GM20431 (cell line): ENCODE results near the gene DRAM2.
"Not testable (repeated sequence)": the region's sequence is repeated elsewhere in the genome, so short reads cannot be mapped to it uniquely, and the experiment has no call there.

ENCODE experiments used
- in situ Hi-C: fragments of 300-500 bp; cut with MseI, MboI; formaldehyde crosslinking; loops from one replicate; pipeline ENCODE4 v1.15.0; 2020; ENCODE audit warnings: low sequenced_read_pairs; ENCODE audit not compliant: unreplicated experiment

Gene DRAM2

DNA sequence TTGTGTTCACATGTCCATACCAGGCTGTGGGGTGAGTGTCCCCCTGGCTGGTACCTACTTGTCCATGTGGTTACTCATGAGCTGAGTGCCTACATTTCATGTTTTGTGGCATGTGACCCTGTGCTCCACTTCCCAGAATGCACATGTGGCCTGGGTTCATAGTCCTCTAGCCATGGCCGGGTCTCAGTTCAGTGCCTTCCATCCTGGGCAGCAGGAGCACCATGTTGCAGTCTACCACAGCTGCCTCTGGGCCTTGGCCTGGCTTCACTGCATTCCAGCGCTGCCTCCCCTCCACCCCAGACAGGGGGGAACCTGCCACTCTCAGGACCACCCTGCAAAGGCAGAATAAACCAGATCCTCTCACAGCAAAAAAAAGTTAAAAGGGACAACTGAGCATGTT, 5.6 kb upstream of the DRAM2 start:
- in situ Hi-C loops = no loop called here

DNA sequence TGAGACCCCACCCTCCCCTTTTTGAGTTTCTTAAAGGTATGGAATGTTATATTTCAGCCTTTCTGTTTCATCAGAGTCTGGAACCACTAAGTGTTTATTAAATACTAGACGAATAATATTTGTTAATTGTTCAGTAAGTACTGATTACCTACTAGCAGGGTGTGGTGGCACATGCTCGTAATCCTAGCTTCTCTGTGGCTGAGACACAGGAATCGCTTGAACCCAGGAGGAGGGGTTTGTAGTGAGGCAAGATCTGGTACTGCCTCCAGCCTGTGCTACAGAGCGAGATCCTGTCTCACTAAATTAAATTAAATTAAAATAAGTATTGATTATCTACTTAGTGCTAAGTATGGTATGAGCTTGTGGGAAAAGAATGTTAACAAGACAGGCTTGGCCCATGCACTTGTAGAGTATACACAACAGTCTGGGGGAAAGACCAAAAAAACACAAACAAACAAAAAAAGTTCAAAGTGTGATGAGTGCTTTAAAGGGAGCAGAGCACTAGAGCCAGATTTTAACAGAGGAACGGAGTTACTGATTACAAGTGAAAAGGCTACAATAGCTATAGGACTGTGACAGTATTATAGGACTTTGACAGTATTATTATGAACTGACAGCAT, 2.6 kb upstream of the DRAM2 start:
- in situ Hi-C loops = no loop called here

- in situ Hi-C loops = no loop called here
These were observed 1.6 kb upstream of the DRAM2 start for GRCh38 chr1:111141245-111142220.

- in situ Hi-C loops = no loop called here
These were observed 731 bp upstream of the DRAM2 start for GRCh38 chr1:111140680-111140967.

DNA sequence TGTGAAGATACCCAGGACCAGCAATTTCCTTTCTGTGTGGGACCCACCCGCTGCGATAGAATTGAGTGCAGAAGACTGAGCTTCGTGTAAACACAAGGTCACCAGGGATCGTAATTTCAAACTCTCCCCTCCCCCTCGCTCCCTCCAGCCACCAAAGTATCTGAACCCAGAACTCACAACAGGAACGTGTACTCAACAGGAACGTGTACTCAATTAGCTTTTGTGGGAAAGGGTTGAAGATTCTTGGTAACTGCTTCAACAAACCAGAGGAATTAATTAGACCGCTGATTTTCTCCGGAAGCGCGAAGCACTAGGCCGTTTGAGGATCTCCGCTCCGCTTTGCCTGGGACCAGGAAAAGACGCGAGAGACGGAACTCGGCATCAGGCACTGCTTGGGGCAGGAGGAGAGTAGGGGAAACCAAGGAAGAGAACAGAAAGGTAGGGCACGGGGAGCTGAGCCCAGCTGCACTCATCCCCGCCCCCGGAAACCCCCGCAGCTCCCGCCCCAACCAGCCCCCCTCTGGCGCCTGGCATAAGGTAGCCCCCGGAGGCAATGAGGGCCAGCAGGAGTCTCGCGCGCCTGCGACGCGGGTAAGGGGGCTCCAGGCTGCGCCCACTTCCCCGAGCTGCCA, 453 bp downstream of the DRAM2 start:
- in situ Hi-C loops = no loop called here

GRCh38 chr1:111133866-111134265, 6.0 kb downstream of the DRAM2 start:
- in situ Hi-C loops = no loop called here

GRCh38 chr1:111131693-111132092, 8.2 kb downstream of the DRAM2 start:
- in situ Hi-C loops = no loop called here

DNA sequence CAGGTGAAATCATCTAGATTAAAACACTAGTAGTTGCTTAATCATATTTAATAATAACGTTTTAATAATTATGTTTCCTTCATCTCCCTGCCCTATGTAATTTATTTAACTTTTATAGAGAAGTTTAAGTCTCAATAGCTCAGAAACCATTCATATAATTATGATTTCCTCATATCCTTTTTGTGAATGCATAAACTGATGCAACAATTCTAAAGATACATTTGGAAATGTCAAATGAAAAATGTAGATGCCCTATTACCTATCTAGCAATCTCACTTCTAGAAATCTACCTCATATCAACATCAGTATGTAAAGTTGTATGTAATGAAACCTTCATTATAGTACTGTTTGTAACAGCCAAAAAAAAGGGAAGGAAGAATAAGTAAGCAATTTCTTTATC, 10.5 kb downstream of the DRAM2 start:
- in situ Hi-C loops = no loop called here

GRCh38 chr1:111127923-111128643, 11.8 kb downstream of the DRAM2 start:
- in situ Hi-C loops = no loop called here

DNA sequence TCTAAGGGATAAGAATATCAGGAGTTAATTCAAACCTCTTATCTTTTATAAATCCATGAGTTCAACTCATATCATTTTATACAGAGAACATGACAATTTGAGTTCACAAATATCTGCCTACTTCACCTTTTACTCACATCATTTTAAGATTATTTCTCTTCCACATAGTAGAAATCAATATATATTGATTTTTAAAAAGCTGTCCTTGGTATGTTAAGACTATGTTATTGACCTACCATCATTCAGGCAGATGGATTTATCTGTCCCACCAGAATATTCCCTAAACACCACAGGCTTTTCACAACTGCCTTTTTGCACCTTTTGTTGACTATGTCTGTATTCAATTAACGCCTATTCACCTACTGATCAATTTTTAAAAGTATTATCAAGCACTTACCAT, 13.5 kb downstream of the DRAM2 start:
- in situ Hi-C loops = no loop called here

DNA sequence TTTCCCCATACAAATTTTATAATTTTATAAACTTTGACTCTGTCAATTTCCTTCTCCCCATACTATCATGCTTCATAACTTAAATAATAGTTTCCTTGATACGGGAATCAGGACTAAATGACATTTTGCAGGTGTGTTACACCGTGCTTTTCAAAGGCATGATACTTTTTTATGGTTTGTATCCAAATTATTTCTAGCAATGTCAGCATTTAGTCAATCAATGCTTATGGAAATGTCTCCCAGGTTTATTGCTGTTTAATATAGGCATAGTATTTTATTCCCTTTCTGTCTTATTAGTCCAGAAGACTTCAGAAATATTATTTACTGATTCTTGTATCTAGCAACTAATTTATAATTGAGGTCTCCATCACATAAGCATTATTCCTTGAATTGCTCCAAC, 23.4 kb downstream of the DRAM2 start:
- in situ Hi-C loops = no loop called here

- in situ Hi-C loops = no loop called here
These were observed 29.5 kb downstream of the DRAM2 start for GRCh38 chr1:111110197-111110899.

GRCh38 chr1:111104981-111105380, 34.9 kb downstream of the DRAM2 start:
- in situ Hi-C loops = no loop called here

GRCh38 chr1:111101854-111102642, 37.8 kb downstream of the DRAM2 start:
- in situ Hi-C loops = no loop called here

- in situ Hi-C loops = no loop called here
These were observed 40.6 kb downstream of the DRAM2 start for GRCh38 chr1:111099289-111099688.

DNA sequence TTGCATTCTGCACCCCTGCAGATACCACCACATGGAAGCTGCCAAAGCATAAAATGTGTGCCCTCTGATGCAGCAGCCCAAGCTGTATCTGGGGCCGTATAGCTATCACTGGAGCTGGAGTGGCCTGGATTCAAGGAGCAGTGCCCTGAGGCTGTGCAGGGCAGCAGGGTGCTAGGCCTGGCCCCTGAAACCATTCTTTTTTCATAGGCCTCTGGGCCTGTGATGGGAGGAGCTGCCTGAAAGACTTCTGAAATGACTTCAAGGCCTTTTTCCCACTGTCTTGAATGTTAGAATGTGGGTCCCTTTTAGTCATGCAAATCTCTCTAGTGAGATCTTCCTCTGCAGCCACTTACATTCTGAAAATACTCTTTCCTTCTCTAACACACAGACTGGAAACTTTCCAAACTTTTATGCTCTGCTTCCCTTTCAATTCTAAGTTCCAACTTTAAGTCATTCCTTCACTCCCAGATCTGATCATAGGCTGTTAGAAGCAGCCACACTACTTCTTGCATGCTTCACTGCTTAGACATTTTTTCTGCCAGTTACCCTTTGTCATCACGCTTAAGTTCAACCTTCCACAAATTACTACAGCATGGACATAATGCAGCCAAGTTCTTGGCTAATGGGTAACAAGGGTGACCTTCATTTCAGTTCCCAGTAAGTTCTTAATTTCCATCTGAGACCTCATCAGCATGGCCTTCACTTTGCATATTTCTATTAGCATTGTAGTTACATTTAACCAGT, 42.4 kb downstream of the DRAM2 start:
- in situ Hi-C loops = no loop called here

- in situ Hi-C loops = not testable (repeated sequence)
These were observed 44.5 kb downstream of the DRAM2 start for GRCh38 chr1:111095421-111095820.

DNA sequence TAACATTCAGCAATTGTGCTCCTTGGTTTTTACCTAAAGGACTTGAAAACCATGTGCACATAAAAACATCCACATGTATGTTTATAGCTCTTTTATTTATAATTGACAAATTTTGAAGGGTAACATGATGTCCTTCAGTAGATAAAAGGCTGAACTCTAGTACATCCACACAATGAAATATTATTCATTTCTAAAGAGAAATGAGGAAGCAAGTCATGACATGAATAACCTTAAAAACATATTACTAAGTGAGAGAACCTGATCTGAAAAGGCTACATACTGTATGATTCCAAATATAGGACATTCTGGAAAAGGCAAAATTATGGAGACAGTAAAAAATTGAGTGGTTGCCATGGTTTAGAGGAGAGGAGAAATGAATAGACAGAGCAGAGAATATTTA, 50.3 kb downstream of the DRAM2 start:
- in situ Hi-C loops = no loop called here

- in situ Hi-C loops = no loop called here
These were observed 54.2 kb downstream of the DRAM2 start for GRCh38 chr1:111085676-111086075.
